Measurements from ENCODE around the gene C17orf67.
A peak's percentile ranks its signal among the peaks of the same experiment; 100 is the strongest.

C17orf67 gene

DNA sequence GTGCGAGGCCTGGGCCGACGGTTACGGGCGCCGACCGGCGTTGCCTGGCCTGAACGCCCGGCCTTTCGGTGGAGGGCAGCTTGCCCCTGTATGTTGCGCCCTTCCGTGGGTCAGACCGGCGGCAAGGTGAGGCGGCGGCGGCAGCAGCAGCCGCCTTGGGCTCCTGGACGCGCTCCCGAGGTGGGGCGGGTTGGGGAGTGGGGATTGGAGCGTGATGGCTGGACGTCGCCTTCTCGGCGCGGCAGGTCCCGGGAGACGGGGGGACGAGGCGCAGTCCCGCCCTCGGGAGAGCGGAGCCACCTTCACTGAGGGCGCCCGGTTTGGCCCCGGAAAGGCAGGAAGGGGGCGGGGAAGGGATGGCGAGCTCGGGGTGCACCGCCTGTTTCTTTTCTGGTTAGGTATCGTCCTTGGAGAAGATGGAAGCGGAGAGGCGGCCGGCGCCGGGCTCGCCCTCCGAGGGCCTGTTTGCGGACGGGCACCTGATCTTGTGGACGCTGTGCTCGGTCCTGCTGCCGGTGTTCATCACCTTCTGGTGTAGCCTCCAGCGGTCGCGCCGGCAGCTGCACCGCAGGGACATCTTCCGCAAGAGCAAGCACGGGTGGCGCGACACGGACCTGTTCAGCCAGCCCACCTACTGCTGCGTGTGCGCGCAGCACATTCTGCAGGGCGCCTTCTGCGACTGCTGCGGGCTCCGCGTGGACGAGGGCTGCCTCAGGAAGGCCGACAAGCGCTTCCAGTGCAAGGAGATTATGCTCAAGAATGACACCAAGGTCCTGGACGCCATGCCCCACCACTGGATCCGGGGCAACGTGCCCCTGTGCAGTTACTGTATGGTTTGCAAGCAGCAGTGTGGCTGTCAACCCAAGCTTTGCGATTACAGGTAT lies 902 bp upstream of the C17orf67 start:
- peak overlapping the region; percentile 72 for H3K4me3 ChIP-seq (ENCODE audit: low read depth, low read length)

- H3K4me3 ChIP-seq (ENCODE audit: low read depth, low read length) = peak overlapping the region; percentile 72
These were observed 487 bp downstream of the C17orf67 start for GRCh38 chr17:56833057-56833808.

DNA sequence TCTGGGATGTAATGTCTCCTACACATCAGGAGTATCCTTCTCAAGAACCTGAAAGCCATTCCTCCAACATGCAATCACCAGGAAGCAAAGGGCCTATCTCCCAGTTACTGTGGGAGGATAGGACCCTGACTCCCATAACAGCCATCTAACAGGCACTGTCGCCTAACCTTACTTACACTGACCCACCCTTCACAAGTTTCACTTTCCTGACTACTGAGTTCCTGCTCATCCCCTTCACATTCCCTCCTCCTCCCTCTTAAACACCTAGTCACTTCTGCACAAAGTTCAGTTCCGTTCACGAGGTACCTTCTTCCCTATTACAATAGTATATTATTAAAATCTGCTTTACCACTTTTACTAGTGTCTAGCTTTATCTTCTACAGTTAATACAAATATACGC lies 1.3 kb downstream of the C17orf67 start:
- H3K4me3 ChIP-seq (ENCODE audit: low read depth, low read length) = no peak overlapping the region

DNA sequence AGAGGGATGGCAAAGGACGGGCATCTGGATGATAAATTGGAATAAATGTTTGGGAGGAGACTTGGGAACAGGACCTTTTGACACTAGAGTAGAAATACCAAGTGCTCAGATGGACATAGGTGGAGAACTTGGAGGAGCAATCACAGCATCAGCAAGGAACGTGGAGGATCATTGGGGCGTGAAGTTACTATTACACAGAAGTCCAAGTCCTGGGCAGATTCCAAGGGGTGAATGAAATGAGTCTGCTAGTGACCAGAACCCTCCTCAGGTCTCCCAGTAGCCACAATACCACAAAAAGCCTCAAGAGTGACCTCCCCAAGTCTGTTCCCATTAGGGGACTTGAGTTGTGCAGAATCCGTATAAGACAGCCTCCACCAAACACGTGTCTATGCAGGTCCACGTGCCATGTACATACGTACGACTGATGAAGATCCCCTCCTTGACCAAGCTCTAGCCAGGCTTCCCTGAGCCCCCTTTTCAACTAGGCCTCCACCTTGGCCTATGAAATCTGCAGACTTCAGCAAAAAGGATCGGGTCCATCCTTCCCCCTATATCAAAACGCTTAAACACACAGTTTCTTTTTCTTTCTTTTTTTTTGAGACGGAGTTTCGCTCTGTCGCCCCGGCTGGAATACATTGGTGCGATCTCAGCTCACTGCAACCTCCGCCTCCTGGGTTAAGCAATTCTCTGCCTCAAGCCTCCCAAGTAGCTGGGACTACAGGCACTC lies 2.2 kb downstream of the C17orf67 start:
- H3K4me3 ChIP-seq (ENCODE audit: low read depth, low read length) = no peak overlapping the region

- no peak overlapping the region for H3K4me3 ChIP-seq (ENCODE audit: low read depth, low read length)
These were observed 2.9 kb downstream of the C17orf67 start for GRCh38 chr17:56830726-56831368.

DNA sequence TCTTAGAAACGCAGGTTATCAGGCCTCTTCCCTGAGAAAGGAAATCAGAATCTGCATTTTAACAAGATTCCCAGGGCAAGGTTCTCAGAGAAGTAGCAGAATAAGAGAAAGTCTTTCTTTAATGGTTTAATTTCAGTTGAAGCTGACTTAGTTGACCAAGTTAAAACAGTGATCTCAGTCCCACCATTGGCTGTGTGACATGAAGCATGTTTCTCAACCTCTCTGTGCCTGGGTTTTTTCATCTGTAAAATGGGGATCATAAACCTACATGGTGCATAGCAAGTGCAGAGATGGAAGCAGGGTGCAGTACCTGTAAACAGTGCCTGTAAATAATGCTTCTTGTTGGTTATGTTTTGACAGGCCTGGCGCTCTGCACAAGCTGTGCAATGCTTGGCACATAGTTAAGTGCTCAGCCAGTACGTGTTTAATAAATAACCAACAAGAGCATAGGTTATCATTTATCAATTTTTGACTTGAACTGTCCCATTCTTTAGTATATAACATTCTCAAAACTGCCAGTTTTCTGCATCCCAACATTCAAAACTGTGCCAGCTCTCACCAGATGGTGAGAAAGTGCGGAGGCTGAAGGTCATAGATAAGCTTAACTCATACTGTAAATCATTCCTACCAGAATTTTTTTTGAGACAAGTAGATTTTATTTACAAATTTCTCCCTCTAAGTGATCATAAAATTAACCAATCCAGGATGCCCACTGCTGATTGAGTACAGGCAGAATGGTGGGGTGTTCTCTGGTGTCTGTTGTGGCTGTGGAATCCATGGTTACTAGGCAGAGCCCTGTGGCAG lies 6.9 kb downstream of the C17orf67 start:
- no peak overlapping the region for H3K4me3 ChIP-seq (ENCODE audit: low read depth, low read length)

- no peak overlapping the region for H3K4me3 ChIP-seq (ENCODE audit: low read depth, low read length)
These were observed 9.2 kb downstream of the C17orf67 start for GRCh38 chr17:56824503-56824902.

GRCh38 chr17:56823848-56824247 lies 9.9 kb downstream of the C17orf67 start:
- H3K4me3 ChIP-seq (ENCODE audit: low read depth, low read length) = no peak overlapping the region

- H3K4me3 ChIP-seq (ENCODE audit: low read depth, low read length) = no peak overlapping the region
These were observed 11.0 kb downstream of the C17orf67 start for GRCh38 chr17:56822725-56823124.

GRCh38 chr17:56821847-56822534 lies 11.7 kb downstream of the C17orf67 start:
- no peak overlapping the region for H3K4me3 ChIP-seq (ENCODE audit: low read depth, low read length)

GRCh38 chr17:56820207-56820606 lies 13.5 kb downstream of the C17orf67 start:
- H3K4me3 ChIP-seq (ENCODE audit: low read depth, low read length) = no peak overlapping the region

- no peak overlapping the region for H3K4me3 ChIP-seq (ENCODE audit: low read depth, low read length)
These were observed 14.1 kb downstream of the C17orf67 start for GRCh38 chr17:56819431-56820145.

GRCh38 chr17:56819030-56819429 lies 14.7 kb downstream of the C17orf67 start:
- no peak overlapping the region for H3K4me3 ChIP-seq (ENCODE audit: low read depth, low read length)

DNA sequence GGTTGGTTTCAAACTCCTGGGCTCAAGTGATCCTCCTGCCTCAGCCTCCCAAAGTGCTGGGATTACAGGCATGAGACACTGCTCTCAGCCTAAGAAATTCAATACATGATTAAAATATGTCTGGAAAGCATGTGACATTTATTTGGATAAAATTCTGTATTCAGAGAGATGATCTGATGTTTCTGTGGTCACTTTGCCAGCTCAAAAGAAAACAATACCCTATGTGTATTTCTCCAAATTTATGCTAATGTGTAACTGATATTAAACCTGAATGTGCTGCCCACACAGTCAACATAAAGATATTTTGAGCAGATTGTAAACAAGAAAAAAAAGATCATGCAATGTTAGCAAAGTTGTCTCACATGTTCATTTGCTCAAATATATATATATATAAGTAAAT lies 16.7 kb downstream of the C17orf67 start:
- H3K4me3 ChIP-seq (ENCODE audit: low read depth, low read length) = no peak overlapping the region

- no peak overlapping the region for H3K4me3 ChIP-seq (ENCODE audit: low read depth, low read length)
These were observed 18.0 kb downstream of the C17orf67 start for GRCh38 chr17:56815711-56816110.

DNA sequence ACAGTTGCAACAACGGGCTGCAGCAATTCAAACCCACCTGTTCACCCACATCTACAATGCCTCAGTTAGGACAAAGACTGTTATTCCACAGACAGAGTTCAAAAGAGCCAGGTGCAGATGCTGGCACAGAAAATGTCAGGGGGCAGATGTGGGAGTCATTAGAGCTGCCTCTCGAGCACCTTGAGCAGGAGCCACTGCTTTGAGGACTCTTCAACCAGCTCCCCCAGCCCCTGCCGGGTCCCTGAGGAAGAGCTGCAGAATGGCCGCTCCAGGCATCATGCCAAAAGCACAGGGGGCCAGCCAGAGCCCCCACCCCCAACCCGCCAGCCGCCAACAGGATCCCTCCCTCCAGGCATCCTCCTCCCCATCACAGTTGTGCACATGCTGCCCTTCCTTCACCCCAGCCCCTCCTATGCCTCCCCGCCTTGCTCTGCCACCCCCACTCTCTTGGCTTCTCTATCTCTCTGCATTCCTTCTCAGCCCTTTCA lies 20.8 kb downstream of the C17orf67 start:
- no peak overlapping the region for H3K4me3 ChIP-seq (ENCODE audit: low read depth, low read length)

- no peak overlapping the region for H3K4me3 ChIP-seq (ENCODE audit: low read depth, low read length)
These were observed 22.6 kb downstream of the C17orf67 start for GRCh38 chr17:56810891-56811775.

GRCh38 chr17:56810343-56810742 lies 23.4 kb downstream of the C17orf67 start:
- H3K4me3 ChIP-seq (ENCODE audit: low read depth, low read length) = no peak overlapping the region
